OCI-LY1 (cell line): ENCODE measurements around the gene GLYATL1.

Experiments used
- EZH2 ChIP-seq: fragments of 200-600 bp; sonication (generic), shearing (Covaris generic); IDR thresholded peaks from 2 replicates; pipeline ENCODE4 v1.8.0; 2017; ENCODE audit warnings: borderline replicate concordance, mixed run types, mild to moderate bottlenecking, antibody characterized with exemption, low read length, moderate library complexity, mixed read lengths
- TF ChIP-seq, protein P1 (sequence below): fragments of 200-600 bp; sonication (generic), shearing (Covaris generic); IDR thresholded peaks from 2 replicates; pipeline ENCODE4 v1.5.1; 2017; ENCODE audit warnings: mild to moderate bottlenecking, antibody characterized with exemption, low read length, moderate library complexity, mixed read lengths

DNA sequence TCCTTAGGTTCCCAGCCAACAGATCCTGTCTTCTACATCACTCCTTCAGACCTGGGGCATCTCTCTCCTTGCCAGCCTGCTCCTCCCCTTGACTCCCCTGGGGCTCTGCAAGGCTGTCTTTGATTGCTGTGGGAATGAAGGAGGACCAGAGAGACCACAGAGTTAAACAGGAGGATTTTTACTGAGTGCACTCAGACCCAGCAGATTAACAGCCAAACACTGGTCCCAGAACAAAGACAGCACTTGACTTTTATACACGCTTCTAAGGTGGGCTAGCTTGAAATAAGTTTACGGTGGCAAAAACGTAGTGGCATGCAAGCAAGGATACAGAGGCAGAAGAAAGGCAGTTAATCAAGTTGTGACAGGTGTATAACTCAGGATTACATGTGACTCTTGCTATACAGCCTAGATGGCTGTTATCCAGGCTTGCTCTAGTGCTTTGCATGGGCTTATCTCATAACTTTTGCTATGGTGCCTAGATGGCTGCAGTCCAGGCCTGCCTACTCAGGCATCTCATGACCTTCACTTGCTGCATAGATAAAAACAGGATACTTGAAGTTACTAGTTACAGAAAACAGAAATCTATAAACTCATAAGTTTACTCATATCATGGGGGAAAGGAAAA is 22.0 kb upstream of the GLYATL1 start:
- TF ChIP-seq, protein P1, sequence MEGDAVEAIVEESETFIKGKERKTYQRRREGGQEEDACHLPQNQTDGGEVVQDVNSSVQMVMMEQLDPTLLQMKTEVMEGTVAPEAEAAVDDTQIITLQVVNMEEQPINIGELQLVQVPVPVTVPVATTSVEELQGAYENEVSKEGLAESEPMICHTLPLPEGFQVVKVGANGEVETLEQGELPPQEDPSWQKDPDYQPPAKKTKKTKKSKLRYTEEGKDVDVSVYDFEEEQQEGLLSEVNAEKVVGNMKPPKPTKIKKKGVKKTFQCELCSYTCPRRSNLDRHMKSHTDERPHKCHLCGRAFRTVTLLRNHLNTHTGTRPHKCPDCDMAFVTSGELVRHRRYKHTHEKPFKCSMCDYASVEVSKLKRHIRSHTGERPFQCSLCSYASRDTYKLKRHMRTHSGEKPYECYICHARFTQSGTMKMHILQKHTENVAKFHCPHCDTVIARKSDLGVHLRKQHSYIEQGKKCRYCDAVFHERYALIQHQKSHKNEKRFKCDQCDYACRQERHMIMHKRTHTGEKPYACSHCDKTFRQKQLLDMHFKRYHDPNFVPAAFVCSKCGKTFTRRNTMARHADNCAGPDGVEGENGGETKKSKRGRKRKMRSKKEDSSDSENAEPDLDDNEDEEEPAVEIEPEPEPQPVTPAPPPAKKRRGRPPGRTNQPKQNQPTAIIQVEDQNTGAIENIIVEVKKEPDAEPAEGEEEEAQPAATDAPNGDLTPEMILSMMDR: no peak
- no peak for TF ChIP-seq EZH2
